ENCODE measurements around the gene SIRT1.

The SIRT1 gene

GRCh38 chr10:67858971-67859370, 25.5 kb upstream of the SIRT1 start:
- no peak for DNase-seq (ENCODE audit: low spot score)
- POLR2A ChIA-PET (ENCODE audit: low non-redundant PET), result no interaction called here
- TF ChIP-seq, protein P1, sequence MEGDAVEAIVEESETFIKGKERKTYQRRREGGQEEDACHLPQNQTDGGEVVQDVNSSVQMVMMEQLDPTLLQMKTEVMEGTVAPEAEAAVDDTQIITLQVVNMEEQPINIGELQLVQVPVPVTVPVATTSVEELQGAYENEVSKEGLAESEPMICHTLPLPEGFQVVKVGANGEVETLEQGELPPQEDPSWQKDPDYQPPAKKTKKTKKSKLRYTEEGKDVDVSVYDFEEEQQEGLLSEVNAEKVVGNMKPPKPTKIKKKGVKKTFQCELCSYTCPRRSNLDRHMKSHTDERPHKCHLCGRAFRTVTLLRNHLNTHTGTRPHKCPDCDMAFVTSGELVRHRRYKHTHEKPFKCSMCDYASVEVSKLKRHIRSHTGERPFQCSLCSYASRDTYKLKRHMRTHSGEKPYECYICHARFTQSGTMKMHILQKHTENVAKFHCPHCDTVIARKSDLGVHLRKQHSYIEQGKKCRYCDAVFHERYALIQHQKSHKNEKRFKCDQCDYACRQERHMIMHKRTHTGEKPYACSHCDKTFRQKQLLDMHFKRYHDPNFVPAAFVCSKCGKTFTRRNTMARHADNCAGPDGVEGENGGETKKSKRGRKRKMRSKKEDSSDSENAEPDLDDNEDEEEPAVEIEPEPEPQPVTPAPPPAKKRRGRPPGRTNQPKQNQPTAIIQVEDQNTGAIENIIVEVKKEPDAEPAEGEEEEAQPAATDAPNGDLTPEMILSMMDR (conservative IDR thresholded peaks at IDR 0.05; ENCODE audit: low read depth), result no peak
- no peak overlapping the region for H3K27ac ChIP-seq
- CTCF ChIA-PET, result interaction anchor here (0.6 to 1.0 kb wide), 3 partner anchors 9 to 330 kb away, joined by 3 to 4 read pairs (median 3); no protein-coding TSS in a partner anchor

DNA sequence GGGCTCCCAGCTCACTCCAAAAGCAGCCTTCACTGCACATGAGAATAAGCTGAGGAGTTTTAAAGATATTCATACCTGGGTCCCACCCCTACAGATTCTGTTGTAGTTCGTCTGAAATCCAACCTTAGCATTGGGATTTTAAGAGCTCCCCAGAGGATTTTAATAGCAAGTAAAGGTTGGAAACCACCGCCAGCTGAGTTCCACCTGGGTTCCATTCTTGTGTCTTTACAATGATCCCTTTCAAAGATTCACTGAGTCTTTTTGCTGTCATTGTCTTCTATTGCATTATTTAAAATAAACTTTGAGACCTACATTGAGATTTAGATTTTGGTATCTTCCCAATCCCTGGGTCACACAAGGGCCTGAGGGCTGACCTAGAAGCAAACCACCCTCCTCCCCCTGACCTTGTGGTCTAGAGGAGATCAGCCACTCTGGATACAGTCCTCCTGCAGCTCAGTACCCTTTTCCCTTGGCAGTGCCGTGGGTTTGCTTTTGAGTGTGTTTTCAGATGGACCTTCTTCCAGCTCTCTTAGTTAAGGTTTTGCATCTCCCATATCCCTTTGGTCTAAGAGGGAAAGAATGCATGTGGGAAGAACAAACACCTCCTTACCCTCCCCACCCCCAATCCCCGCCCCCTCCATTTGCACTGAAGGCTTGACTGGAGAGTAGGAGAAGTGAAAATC, 22.6 kb upstream of the SIRT1 start:
- H3K27ac ChIP-seq, result no peak overlapping the region
- no peak for DNase-seq (ENCODE audit: low spot score)
- TF ChIP-seq, protein P1 (conservative IDR thresholded peaks at IDR 0.05; ENCODE audit: low read depth), result no peak
- POLR2A ChIA-PET (ENCODE audit: low non-redundant PET), result interaction anchor here (0.7 kb wide), 1 partner anchor 10 kb away, joined by 3 read pairs; no protein-coding TSS in a partner anchor
- CTCF ChIA-PET, result no interaction called here

DNA sequence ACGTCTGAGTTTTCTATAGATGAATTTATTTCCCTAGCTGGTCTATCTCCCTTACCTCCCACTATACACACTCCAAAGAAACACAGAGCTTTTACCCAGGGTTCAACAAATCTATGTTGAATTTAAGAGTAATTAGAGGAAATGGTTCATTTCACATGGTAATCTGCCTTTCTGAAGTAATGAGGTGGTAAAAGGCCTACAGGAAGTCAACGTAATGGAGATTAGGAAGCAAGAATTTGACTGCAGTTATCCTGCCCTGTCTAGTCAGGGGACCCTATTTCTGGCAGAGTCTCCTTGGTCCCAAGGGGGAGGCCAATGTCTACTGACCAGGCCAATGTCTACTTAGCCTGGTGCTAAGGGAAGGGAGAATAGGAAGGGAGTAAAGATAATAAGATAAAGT, 21.4 kb upstream of the SIRT1 start:
- TF ChIP-seq, protein P1 (conservative IDR thresholded peaks at IDR 0.05; ENCODE audit: low read depth), result no peak
- ChIA-PET CTCF (no interaction called here), POLR2A (ENCODE audit: low non-redundant PET) (no interaction called here)
- no peak overlapping the region for H3K27ac ChIP-seq
- DNase-seq (ENCODE audit: low spot score), result no peak

- CTCF ChIA-PET, result interaction anchor here (1.6 kb wide), 1 partner anchor 10 kb away, joined by 7 read pairs; no protein-coding TSS in a partner anchor
- no peak overlapping the region for H3K27ac ChIP-seq
- TF ChIP-seq, protein P1 (conservative IDR thresholded peaks at IDR 0.05; ENCODE audit: low read depth), result no peak
- POLR2A ChIA-PET (ENCODE audit: low non-redundant PET), result no interaction called here
- DNase-seq (ENCODE audit: low spot score), result no peak
Observed at GRCh38 chr10:67864607-67865371, 19.7 kb upstream of the SIRT1 start.

DNA sequence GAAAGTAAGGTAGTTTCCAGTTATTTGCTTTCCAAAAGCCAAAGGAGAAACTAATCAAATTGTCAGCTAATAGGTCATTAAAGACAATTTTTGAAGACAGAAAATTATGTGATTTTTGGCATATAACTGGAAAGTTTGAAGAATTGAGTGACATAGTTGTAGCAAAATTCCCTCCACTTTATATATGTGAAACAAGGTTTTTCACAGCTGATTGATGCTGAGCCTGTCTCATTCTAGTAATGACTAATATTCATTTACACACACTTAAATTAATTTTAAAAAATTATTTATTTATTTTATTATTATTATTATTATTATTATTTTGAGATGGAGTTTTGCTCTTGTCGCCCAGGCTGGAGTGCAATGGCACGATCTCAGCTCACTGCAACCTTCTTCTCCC, 16.3 kb upstream of the SIRT1 start:
- ChIA-PET CTCF (interaction anchor here (0.6 to 0.9 kb wide), 6 partner anchors 9 to 186 kb away, joined by 3 to 6 read pairs (median 3); no protein-coding TSS in a partner anchor), POLR2A (ENCODE audit: low non-redundant PET) (no interaction called here)
- DNase-seq (ENCODE audit: low spot score), result no peak
- H3K27ac ChIP-seq, result no peak overlapping the region
- TF ChIP-seq, protein P1 (conservative IDR thresholded peaks at IDR 0.05; ENCODE audit: low read depth), result no peak

- no peak overlapping the region for H3K27ac ChIP-seq
- CTCF ChIA-PET, result no interaction called here
- POLR2A ChIA-PET (ENCODE audit: low non-redundant PET), result no interaction called here
- TF ChIP-seq, protein P1 (conservative IDR thresholded peaks at IDR 0.05; ENCODE audit: low read depth), result no peak
- no peak for DNase-seq (ENCODE audit: low spot score)
Observed at GRCh38 chr10:67869996-67870395, 14.5 kb upstream of the SIRT1 start.
